ENCODE measurements around the gene PNPLA3. TPM values are rescaled to one million over a fixed set of nuclear protein-coding genes. Genes with fewer than 3 reads are reported as not detected.

The PNPLA3 gene
- total and polyA plus RNA-seq, 9 of the 15 experiments (the other 6 are each of a cell fraction or from before 2014, with no cell fraction given) = 0.20 to 0.48 (median 0.38) TPM; not detected in 6

GRCh38 chr22:43988960-43989359, 65.4 kb downstream of the PNPLA3 start:
- Histone ChIP-seq H3K27me3 (ENCODE audit: control insufficient read depth in 2 of 2, insufficient read depth in 2 of 2, low read length in 2 of 2) (no peaks in the 10 kb centered on the region), H3K27ac (ENCODE audit: extremely low read depth, low read depth, low read length) (no peak overlapping the region), H3K36me3 (ENCODE audit: control insufficient read depth, insufficient read depth, low read length) (peaks cover 78% of the 10 kb centered on the region), H3K4me1 (replicated peaks in 1 of 2; ENCODE audit: control insufficient read depth in 2 of 2, insufficient read depth in 2 of 2, low read length in 2 of 2) (peaks cover 7% of the 10 kb centered on the region in 2 experiments; a peak in 4 of 5 replicates), H3K9ac (ENCODE audit: insufficient read depth in 1 of 2, low read depth in 2 of 2, low read length in 2 of 2) (no peak overlapping the region), H3K4me3 (no peak overlapping the region), H2AFZ (ENCODE audit: low read depth, low read length) (no peak overlapping the region), H3K79me2 (ENCODE audit: control insufficient read depth, insufficient read depth, low read length) (no peaks in the 10 kb centered on the region), H3K9me1 (ENCODE audit: control insufficient read depth, insufficient read depth, low read length) (no peaks in the 10 kb centered on the region), H3K4me2 (ENCODE audit: insufficient read depth, low read length) (no peak overlapping the region), H3K9me3 (replicated peaks; ENCODE audit: control insufficient read depth, insufficient read depth, low read depth, low read length) (no peaks in the 10 kb centered on the region), H4K20me1 (replicated peaks; ENCODE audit: control insufficient read depth, insufficient read depth, low read length) (peaks cover 7% of the 10 kb centered on the region; the same call in 1 of the 2 replicates)
- BruUV-seq (replicated peaks) = no TSS peak
- in situ Hi-C loops (cut with MboI) = no loop called here
- ChIA-PET CTCF (ENCODE audit: low intra/inter-chr PET ratio) (no interaction called here), POLR2A (no interaction called here)
- DNase-seq (ENCODE audit: extremely low read depth in 1 of 4, low spot score in 3 of 4) (no peak), ATAC-seq (no peak), FAIRE-seq (no peak)
- 98% methylated on average over 8 of the region's 10 CpGs for WGBS (ENCODE audit: insufficient coverage, low coverage, missing lambda C conversion rate)
- intact Hi-C loops (cut with micrococcal nuclease) = no loop called here
- TF ChIP-seq NCOA2 (IDR thresholded peaks at IDR 0.05; ENCODE audit: partially characterized antibody in 2 of 2) (no peak), HNRNPL (IDR thresholded peaks at IDR 0.05; ENCODE audit: low read depth, low read length) (no peak), C11orf30 (IDR thresholded peaks at IDR 0.05; ENCODE audit: low read depth) (no peak), ZNF146 (CRISPR knock-in tag; IDR thresholded peaks at IDR 0.05; ENCODE audit: unreplicated experiment) (no peak), SP1 (CRISPR knock-in tag; IDR thresholded peaks at IDR 0.05) (no peak), ZBTB26 (CRISPR knock-in tag; IDR thresholded peaks at IDR 0.05) (no peak), FIP1L1 (IDR thresholded peaks at IDR 0.05; ENCODE audit: low read depth, low read length, poor library complexity, severe bottlenecking) (no peak), NCOR1 (IDR thresholded peaks at IDR 0.05) (no peak), TAF9B (IDR thresholded peaks at IDR 0.05; ENCODE audit: partially characterized antibody) (no peak), ZC3H11A (IDR thresholded peaks at IDR 0.05; ENCODE audit: low read depth, low read length) (no peak)
- TF ChIP-seq, protein P1, sequence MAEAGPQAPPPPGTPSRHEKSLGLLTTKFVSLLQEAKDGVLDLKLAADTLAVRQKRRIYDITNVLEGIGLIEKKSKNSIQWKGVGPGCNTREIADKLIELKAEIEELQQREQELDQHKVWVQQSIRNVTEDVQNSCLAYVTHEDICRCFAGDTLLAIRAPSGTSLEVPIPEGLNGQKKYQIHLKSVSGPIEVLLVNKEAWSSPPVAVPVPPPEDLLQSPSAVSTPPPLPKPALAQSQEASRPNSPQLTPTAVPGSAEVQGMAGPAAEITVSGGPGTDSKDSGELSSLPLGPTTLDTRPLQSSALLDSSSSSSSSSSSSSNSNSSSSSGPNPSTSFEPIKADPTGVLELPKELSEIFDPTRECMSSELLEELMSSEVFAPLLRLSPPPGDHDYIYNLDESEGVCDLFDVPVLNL (CRISPR knock-in tag; IDR thresholded peaks at IDR 0.05; ENCODE audit: low read depth) = no peak
- TF ChIP-seq, protein P2, sequence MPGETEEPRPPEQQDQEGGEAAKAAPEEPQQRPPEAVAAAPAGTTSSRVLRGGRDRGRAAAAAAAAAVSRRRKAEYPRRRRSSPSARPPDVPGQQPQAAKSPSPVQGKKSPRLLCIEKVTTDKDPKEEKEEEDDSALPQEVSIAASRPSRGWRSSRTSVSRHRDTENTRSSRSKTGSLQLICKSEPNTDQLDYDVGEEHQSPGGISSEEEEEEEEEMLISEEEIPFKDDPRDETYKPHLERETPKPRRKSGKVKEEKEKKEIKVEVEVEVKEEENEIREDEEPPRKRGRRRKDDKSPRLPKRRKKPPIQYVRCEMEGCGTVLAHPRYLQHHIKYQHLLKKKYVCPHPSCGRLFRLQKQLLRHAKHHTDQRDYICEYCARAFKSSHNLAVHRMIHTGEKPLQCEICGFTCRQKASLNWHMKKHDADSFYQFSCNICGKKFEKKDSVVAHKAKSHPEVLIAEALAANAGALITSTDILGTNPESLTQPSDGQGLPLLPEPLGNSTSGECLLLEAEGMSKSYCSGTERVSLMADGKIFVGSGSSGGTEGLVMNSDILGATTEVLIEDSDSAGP (CRISPR knock-in tag; IDR thresholded peaks at IDR 0.05) = no peak

Measured in K562 (cell line).